ENCODE measurements around the gene VLDLR.

DNA sequence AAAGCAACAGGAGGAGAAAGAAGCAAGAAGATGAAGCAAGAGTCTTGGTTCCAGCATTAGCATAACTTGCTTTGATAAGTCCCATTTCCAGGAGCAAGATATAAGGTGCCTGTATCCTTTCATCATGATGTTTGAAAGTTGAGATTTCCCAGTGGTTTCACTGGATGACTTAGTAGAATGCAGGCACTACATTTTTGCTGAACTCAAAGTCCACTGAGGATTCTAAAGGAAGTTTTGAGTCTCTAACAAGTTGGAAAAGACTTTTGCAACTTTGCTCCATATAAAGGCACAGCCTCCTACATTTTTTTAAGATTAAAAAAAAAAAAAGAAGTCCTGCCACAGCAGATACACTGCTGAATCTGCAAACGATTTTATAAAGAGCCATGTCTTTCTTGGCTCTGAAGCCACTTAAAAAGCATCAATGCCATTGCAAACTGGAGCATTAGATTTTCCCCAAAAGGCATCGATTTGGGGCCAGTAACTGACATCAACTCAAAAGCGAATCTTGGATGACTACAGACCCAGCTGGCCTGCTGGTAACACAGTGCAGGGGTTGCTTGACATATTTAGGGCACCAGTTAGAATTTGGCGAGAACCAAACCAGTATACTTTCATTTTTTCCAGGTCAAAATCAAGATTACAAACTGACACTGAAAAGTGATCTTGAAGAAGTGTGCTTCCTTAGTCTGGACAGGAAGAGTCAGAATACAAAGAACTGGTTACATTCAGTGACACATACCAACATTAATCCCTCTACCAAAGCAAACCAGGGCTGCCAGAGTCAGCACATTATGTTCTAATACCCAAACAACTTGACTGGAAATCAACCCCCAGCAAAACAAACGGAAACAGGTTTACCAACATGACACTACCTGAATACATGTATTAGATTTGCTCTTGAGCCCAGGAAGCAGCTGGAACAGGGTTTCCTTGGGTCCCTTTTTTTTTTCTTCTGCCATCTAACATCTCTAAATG, 56.6 kb downstream of the VLDLR start:
- TF ChIP-seq BRCA1 (IDR thresholded peaks at IDR 0.05; ENCODE audit: low read depth, low read length) (no peak), BCL11A (IDR thresholded peaks at IDR 0.05; ENCODE audit: low read depth in 2 of 2, low read length in 2 of 2) (no peak), SUZ12 (IDR thresholded peaks at IDR 0.05; ENCODE audit: low read length) (no peak), FOSL1 (IDR thresholded peaks at IDR 0.05; ENCODE audit: insufficient read depth, low read depth, low read length) (no peak), CBX8 (IDR thresholded peaks at IDR 0.05; ENCODE audit: borderline replicate concordance, low read depth, low read length) (no peak), JUN (IDR thresholded peaks at IDR 0.05; ENCODE audit: low read depth, low read length) (no peak), POLR2AphosphoS5 (IDR thresholded peaks at IDR 0.05; ENCODE audit: low read depth, low read length) (no peak), EZH2 (IDR thresholded peaks at IDR 0.05; ENCODE audit: low read depth, low read length, severe bottlenecking) (no peak), TBP (IDR thresholded peaks at IDR 0.05; ENCODE audit: low read depth, low read length) (no peak), YY1 (IDR thresholded peaks at IDR 0.05; ENCODE audit: low read depth, low read length) (no peak), RAD21 (IDR thresholded peaks at IDR 0.05 in 1 of 2, conservative IDR thresholded peaks at IDR 0.05 in 1 of 2; ENCODE audit: low read depth in 2 of 2, low read length in 2 of 2) (no peak)
- TF ChIP-seq, protein P1, sequence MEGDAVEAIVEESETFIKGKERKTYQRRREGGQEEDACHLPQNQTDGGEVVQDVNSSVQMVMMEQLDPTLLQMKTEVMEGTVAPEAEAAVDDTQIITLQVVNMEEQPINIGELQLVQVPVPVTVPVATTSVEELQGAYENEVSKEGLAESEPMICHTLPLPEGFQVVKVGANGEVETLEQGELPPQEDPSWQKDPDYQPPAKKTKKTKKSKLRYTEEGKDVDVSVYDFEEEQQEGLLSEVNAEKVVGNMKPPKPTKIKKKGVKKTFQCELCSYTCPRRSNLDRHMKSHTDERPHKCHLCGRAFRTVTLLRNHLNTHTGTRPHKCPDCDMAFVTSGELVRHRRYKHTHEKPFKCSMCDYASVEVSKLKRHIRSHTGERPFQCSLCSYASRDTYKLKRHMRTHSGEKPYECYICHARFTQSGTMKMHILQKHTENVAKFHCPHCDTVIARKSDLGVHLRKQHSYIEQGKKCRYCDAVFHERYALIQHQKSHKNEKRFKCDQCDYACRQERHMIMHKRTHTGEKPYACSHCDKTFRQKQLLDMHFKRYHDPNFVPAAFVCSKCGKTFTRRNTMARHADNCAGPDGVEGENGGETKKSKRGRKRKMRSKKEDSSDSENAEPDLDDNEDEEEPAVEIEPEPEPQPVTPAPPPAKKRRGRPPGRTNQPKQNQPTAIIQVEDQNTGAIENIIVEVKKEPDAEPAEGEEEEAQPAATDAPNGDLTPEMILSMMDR (IDR thresholded peaks at IDR 0.05; ENCODE audit: control extremely low read depth in 1 of 3, insufficient read depth in 1 of 3, low read depth in 1 of 3, low read length in 3 of 3), result no peak
